ENCODE data around the gene CDHR2.
"Not testable (repeated sequence)": the region's sequence is repeated elsewhere in the genome, so short reads cannot be mapped to it uniquely, and the experiment has no call there.

Gene CDHR2

GRCh38 chr5:176593273-176593869 is 44.2 kb downstream of the CDHR2 start:
- no peak for DNase-seq (ENCODE audit: low read depth in 3 of 3, low spot score in 1 of 3)

GRCh38 chr5:176594554-176594953 is 45.4 kb downstream of the CDHR2 start:
- no peak for DNase-seq (ENCODE audit: low read depth in 3 of 3, low spot score in 1 of 3)

- no peak for DNase-seq (ENCODE audit: low read depth in 3 of 3, low spot score in 1 of 3)
These were observed 46.3 kb downstream of the CDHR2 start for GRCh38 chr5:176595386-176595943.

- no peak for DNase-seq (ENCODE audit: low read depth in 3 of 3, low spot score in 1 of 3)
These were observed 47.0 kb downstream of the CDHR2 start for GRCh38 chr5:176596069-176596644.

GRCh38 chr5:176596689-176597416 is 47.7 kb downstream of the CDHR2 start:
- peak in 2 of 3 donors; percentile 47 to 56 for DNase-seq (ENCODE audit: low read depth in 3 of 3, low spot score in 1 of 3)

GRCh38 chr5:176597417-176598389 is 48.6 kb downstream of the CDHR2 start:
- DNase-seq (ENCODE audit: low read depth in 3 of 3, low spot score in 1 of 3), result no peak

- DNase-seq (ENCODE audit: low read depth in 3 of 3, low spot score in 1 of 3), result not testable (repeated sequence)
These were observed 50.7 kb downstream of the CDHR2 start for GRCh38 chr5:176599749-176600430.

- DNase-seq (ENCODE audit: low read depth in 3 of 3, low spot score in 1 of 3), result no peak
These were observed 52.9 kb downstream of the CDHR2 start for GRCh38 chr5:176601901-176602482.

- DNase-seq (ENCODE audit: low read depth in 3 of 3, low spot score in 1 of 3), result no peak
These were observed 53.9 kb downstream of the CDHR2 start for GRCh38 chr5:176603091-176603490.

- DNase-seq (ENCODE audit: low read depth in 3 of 3, low spot score in 1 of 3), result no peak
These were observed 56.9 kb downstream of the CDHR2 start for GRCh38 chr5:176606032-176606431.

- no peak for DNase-seq (ENCODE audit: low read depth in 3 of 3, low spot score in 1 of 3)
These were observed 57.7 kb downstream of the CDHR2 start for GRCh38 chr5:176606875-176607274.

GRCh38 chr5:176608142-176608705 is 59.1 kb downstream of the CDHR2 start:
- DNase-seq (ENCODE audit: low read depth in 3 of 3, low spot score in 1 of 3), result no peak

GRCh38 chr5:176608937-176609723 is 60.0 kb downstream of the CDHR2 start:
- no peak for DNase-seq (ENCODE audit: low read depth in 3 of 3, low spot score in 1 of 3)

- DNase-seq (ENCODE audit: low read depth in 3 of 3, low spot score in 1 of 3), result peak in 2 of 3 donors; percentile 22 to 50
These were observed 60.7 kb downstream of the CDHR2 start, which contains the start of gene GPRIN1 for GRCh38 chr5:176609724-176610434. GPRIN1 (minus strand) TSS chr5:176610156; CDS start chr5:176599834, 10,322 bp downstream.

- DNase-seq (ENCODE audit: low read depth in 3 of 3, low spot score in 1 of 3), result no peak
These were observed 61.3 kb downstream of the CDHR2 start for GRCh38 chr5:176610435-176610773.

GRCh38 chr5:176611435-176611834 is 62.3 kb downstream of the CDHR2 start:
- DNase-seq (ENCODE audit: low read depth in 3 of 3, low spot score in 1 of 3), result peak in 1 of 3 donors; percentile 22

- DNase-seq (ENCODE audit: low read depth in 3 of 3, low spot score in 1 of 3), result no peak
These were observed 62.9 kb downstream of the CDHR2 start for GRCh38 chr5:176612008-176612407.

- DNase-seq (ENCODE audit: low read depth in 3 of 3, low spot score in 1 of 3), result no peak
These were observed 63.7 kb downstream of the CDHR2 start for GRCh38 chr5:176612855-176613254.

All from stimulated activated CD4-positive, alpha-beta T cell treated with anti-CD3 and anti-CD28 coated beads, TNF-alpha, amount 100 ng/mL, for 1 hour (primary cell).